Stomach (tissue), 4 donors: ENCODE measurements around the gene ADM5.

Experiments
- EP300 ChIP-seq: sonication (generic); formaldehyde crosslinking; IDR thresholded peaks from one replicate; pipeline ENCODE4 v1.6.1; 2017; ENCODE audit warnings: antibody characterized with exemption
- TF ChIP-seq, protein P1 (sequence below), 7 experiments: fragments of 450-650 bp in 4 of 7; fragments of 200-600 bp in 3 of 7; sonication (generic) in 3 of 7; IDR thresholded peaks; one replicate each; pipeline ENCODE4 v1.5.1; 2016 to 2019; ENCODE audit warnings: antibody characterized with exemption in 7 of 7, control low read depth in 2 of 7, mild to moderate bottlenecking in 1 of 7

GRCh38 chr19:49684983-49685553 is 4.3 kb upstream of the ADM5 start:
- TF ChIP-seq, protein P1, sequence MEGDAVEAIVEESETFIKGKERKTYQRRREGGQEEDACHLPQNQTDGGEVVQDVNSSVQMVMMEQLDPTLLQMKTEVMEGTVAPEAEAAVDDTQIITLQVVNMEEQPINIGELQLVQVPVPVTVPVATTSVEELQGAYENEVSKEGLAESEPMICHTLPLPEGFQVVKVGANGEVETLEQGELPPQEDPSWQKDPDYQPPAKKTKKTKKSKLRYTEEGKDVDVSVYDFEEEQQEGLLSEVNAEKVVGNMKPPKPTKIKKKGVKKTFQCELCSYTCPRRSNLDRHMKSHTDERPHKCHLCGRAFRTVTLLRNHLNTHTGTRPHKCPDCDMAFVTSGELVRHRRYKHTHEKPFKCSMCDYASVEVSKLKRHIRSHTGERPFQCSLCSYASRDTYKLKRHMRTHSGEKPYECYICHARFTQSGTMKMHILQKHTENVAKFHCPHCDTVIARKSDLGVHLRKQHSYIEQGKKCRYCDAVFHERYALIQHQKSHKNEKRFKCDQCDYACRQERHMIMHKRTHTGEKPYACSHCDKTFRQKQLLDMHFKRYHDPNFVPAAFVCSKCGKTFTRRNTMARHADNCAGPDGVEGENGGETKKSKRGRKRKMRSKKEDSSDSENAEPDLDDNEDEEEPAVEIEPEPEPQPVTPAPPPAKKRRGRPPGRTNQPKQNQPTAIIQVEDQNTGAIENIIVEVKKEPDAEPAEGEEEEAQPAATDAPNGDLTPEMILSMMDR (IDR thresholded peaks at IDR 0.05), result no peak
- no peak for TF ChIP-seq EP300
